Activated T-cell treated with anti-CD3 and anti-CD28 coated beads for 1 hour (primary cell): Measurements from ENCODE around the gene ARHGEF16.

Source experiments
- DNase-seq: peaks from one replicate; pipeline ENCODE4 v3.0.0-alpha.2; 2020; ENCODE audit warnings: low read depth

ARHGEF16 gene

DNA sequence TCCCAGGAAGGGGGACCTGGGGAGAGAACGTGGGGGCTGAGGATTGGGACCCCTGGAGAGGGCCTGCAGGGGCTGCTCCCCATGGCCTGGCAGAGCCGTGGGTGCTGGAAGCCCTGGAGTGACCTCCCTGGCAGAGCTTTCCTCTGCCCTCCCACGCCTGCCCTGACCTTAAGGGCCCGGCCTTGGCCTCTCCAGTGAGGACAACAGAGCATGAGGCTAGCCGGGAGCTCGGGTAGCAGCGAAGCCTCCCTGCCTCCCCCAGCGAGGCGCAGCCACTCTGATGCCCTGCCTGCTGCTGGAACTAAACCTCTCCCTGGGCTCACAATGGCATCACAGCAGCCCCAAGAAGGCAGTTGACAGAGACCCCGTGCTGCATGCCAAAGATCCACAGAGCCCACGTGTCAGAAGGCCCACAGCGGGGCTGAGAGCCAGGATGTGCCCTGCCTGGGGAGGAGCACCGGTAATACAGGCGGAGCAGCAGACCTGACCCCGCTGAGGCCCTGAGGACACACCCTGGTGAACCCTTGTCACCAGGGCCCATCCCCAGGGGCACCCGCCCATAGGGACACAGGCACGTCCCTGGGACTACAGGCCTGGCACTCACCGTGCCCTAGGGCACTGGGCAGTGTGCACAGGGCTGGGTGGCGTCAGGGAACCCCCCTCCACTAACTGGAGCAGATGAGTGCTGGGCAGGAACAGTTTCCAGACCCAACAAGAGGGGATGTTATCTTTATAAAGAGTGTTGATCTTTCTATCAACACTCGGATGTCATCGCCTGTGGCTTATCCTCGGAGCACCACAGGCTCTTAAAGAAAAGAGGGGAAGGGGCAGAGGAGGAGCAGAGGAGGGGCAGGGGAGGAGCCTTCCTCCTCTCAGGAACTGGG lies 48.4 kb downstream of the ARHGEF16 start:
- no peak for DNase-seq

DNA sequence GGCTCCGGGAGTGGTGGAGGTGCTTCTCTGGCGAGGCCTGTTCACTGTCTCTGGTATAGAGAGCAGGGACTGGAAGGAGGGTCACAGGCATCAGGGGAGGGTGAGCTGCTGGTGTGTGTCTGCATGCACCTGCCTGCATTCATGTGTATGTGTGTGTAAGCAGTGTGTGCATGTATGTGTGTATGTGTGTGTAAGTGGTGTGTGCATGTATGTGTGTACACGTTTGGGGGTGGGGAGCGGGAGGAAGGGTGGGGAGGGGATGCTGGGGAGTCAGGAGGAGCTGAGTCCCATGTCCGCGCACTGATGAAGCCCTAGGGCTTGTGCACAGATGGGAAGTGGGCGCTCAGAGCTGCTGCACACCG lies 49.0 kb downstream of the ARHGEF16 start:
- no peak for DNase-seq

DNA sequence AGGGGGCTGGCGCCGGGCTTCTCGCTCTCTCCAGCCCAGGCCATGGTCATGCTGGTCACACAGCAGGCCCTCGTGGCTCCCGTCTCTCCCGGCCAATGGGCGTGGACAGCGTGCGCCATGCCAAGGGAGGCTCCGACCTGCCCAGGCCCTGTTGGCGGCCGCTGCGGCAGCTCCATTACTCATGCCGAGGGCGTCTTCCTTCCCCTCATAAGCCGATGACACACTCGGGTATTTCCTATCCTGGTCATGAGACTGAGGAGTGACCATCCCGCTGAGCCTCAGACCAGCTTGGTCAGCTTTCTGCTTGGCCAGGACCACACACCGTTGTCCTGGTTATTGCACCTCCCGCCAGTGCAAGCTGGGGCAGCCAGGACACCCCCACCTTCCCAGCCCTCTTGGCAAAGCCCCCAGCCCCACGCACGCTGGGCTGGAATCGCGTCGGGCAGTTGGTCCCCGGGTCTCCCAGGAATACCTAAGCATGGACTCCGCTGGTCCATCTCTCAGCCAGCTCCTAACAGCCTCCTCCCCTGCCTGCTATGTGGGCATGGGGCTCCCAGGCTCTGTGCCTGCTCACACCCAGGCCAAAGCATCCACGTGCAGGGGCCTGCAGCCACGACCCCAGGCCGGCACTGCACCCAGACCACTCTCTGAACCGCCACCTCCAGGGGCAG lies 49.8 kb downstream of the ARHGEF16 start:
- DNase-seq = no peak

DNA sequence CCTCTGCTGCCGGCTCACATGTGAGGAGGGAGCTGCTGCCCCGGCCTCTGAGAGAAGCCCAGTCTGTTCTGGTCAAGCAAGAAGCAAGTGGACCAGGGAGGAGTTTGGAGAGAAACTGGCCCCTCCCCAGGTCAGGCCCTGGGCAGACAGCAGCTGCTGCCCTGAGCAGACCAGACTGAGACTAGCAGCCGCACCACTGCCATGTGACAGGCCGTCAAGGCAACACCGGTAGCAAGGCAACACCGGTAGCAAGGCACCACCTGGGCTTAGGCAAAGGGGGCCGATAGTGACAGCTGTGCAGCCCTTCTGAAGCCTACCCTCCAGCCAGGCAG lies 50.3 kb downstream of the ARHGEF16 start:
- no peak for DNase-seq

DNA sequence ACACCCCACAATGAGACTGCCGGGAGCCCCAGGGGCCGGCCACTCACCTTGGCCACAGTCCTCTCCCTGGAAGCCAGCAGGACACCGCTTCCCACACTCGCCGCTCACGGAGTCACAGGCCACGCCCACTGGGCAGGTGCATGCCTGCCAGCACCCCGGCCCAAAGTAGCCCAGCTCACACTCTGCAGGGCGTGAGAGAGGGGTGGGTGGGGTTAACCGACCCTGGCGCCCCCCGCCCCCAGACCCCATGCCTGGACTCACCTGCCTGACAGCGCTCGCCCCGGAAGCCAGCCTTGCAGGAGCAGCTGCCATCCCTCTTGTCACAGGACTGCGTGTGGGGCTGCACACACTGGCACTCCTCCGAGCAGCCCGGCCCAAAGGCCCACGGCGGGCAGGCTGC lies 50.7 kb downstream of the ARHGEF16 start:
- no peak for DNase-seq

DNA sequence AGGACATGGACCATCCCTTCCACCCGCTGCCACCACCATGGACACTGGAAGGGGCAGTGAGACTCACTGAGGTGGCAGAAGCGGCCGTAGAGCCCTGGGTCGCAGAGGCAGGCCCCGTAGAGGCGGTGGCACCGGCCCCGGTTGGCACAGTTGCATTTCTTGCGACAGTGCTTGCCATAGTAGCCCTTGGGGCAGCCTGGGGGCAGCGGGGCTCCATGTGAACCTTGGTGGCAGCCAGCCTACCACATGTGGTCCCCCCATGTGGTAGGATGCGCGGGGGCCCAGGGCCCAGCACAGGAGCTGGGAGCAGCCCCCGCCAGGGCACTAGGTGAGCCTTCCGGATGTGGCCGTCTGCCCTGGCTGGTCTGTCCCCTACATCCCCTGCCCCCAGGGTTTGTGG lies 51.6 kb downstream of the ARHGEF16 start:
- no peak for DNase-seq

DNA sequence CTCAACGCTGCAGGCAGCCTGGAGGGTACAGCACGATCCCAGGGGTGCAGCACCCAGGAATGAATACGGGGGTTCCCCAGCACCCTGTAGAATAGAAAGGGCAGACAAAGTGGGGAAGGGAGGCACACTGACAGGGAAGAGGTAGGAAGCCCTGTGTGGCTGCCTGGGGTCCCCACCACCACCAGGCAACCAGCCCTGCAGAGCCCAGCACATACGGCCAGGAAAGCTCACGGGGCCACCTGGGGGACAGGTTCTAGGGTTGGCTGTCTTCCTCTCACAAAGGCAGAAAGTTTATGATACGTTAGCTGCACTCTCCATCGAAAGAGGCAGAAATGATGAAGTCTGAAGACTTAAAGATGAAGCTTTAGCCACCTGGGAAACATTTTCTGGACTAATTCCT lies 52.5 kb downstream of the ARHGEF16 start:
- DNase-seq = no peak

DNA sequence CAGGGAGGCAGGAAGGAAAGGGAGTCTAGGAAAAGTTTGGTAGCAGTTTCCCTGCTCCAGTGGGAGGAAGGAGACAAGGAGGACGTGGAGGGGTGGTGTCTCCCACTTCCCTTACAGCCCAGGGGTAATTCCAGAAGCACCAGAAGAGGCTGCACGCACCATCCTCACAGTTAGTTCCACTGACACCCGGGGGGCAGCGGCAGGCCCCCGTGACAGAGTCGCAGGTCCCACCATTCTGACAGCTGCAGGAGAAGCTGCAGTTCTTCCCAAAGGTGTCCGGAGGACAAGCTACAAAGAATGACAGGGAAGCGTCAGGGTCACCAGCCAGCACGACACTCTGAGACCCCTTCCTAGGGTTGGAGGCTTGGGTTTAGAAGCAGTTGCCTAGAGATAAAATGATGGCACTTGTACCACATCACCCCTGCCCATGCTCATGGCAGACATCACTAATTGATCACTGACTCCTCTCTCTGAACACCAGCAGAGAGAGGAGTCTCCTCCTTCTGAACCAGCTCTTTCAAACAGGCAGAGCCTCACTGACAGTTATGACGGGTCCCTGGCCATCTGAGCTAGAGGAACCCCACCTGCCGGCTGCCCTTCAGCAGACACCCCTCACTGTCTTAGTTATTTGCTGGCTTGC lies 53.3 kb downstream of the ARHGEF16 start:
- DNase-seq = no peak

DNA sequence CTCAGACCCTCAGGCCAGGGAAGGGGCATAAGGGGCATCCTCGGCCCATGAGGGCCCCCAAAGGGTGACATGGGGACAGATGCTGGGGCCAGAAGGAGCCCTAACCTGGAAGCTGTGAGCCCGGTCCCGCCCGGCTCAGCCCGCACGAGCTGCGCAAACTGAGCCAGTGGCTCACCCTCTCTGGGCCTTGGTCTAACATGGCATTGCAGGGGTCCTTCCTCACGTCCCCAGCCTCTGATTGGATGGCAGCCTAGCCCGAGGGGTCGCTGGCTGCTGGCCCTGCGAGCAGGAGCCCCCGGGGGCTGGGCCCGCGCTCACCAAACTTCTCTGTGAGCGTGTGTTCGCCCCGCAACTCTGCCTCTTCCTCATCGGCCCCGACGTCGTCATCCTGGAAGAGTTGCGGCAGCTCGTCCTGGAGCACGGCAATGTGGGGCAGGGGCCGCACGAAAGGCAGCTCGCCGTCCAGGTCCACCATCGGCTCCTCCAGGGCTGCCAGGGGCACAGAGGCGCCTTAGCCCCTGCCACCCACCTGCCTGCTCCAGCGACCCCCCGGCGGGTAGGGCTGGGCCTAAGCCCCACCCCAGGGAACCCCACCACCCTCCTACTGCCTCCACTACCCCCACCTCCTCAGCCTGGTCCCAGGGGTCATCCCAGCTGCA lies 54.4 kb downstream of the ARHGEF16 start:
- no peak for DNase-seq

DNA sequence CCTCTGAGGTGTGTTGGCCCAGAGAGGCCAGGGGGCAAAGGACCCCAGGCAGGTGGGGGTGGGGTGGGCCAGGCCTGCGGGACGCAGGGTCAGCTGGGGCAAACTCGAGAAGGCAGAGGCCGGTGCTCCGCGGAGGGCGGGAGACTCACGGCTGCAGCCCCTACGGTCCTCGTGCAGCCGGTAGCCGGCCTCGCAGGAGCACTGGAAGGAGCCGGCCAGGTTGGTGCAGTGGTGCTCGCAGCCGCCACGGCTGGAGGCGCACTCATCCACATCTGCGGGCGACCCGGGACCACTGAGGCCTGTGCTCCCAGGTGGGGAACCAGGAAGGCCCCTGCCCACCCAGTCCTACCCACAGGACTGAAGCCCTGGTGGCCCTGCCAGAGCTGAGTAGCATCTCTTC lies 55.3 kb downstream of the ARHGEF16 start:
- DNase-seq = no peak

DNA sequence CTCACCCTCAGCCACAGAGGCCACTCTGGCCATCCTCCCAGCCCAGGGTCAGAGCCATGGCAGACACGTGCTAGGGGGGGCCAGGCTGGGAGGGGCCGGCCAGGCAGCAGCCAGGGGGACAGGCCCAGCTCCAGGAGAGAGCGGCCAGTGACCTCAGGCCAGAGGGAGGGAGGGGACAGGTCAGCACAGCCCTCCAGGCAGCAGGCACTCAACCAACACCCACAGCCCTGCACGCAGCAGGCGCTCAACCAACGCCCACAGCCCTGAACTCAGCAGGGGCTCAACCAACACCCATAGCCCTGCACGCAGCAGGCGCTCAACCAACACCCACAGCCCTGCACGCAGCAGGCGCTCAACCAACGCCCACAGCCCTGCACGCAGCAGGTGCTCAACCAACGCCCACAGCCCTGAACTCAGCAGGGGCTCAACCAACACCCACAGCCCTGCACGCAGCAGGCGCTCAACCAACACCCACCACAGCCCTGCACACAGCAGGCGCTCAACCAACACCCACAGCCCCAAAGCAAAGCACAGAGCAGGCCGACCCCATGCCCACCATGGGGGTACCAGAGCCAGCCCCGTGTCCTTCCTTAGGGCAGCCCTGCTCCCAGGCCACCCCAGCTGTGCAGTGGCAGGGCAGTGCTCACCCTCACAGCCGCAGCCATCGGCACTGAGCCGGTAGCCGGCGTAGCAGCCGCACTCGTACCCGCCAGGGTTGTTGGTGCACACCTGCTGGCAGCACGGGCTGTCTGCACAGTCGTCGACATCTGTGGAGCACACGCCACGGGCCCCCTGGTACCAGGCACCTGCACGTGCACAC lies 55.9 kb downstream of the ARHGEF16 start:
- DNase-seq = no peak

DNA sequence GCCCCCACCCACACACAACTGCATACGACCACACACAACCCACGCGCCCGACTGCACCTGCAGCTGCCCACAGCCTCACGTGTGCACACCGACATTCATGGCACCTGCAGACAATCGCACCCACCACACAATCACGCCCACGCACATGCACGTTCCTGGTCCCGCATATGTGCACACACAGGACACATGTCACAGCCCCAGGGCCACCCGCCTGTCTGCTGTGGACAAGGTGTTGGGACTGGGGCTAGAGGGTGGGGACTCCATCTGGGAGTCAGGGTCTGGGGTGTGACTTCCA lies 56.4 kb downstream of the ARHGEF16 start:
- no peak for DNase-seq

DNA sequence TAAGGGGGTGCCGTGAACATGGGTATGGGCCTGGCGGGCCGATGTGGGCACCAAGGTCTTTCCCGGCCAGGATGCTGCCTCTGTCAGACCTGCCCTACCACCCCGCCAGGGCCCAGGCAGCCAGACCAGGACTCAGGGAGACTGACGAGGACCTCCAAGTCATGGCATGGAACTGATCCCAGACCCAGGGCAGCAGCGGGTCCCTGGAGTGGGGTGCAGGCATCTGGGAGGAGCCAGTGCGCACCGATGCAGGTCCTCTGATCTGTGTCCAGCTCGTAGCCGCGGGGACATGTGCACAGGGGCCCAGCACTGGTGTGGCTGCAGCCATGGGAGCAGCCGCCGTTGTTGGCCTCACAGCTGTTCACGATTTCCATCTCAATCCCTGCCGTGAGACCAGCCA lies 56.8 kb downstream of the ARHGEF16 start:
- DNase-seq = no peak

DNA sequence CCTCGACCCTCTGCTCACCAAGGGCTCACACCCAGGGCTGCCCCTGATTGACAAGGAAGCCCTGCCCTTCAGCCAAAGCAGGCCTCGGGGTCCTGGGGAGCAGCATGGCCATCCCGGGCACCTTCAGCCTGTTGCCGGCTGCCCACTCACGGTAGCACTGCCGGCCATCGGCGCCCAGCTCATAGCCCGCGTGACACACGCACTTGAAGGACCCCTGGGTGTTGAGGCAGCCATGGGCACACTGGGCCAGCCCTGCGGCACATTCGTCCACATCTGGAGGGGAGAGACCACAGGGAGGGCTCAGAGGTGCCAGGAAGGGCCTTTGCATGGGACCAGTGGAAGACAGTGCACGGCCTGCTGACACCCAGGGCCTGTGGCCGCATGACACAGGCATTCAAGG lies 57.4 kb downstream of the ARHGEF16 start:
- DNase-seq = no peak

DNA sequence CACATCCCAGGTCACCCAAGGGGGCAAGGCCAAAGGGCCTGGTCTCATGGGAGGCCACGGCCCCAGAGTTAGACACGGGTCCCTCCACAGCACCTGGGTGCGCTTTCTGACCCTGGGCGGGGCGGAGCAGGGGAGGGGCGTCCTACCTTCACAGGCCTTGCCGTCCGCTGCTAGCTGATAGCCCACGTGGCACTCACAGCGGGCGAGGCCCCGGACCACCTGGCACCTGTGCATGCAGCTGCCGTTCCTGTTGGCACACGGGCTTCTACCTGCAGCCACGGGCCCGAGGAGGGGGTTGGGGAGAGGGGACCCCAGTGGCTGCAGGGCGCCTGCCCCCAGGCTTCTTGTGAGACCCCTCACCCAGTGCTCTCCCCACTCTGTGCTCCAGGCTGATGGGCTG lies 59.9 kb downstream of the ARHGEF16 start:
- DNase-seq = no peak

DNA sequence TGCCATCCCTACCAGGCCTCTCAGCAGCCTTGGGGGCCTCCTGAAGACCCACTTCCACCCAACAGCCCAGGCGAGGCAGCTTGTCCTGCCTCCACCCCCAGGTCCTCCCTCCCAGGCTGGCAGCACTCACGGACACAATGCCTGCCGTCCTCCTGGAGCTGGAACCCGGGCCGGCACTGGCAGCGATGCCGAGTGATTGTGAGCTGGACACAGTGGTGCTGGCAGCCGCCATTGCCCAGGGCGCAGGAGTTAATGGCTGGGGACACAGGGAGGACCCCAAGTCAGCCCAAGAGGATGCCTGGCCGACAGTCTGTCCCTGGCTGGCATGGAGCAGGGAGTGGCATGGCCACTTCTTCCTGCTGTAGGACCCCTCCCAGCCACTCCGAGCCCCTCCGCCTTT lies 60.8 kb downstream of the ARHGEF16 start:
- DNase-seq = no peak

DNA sequence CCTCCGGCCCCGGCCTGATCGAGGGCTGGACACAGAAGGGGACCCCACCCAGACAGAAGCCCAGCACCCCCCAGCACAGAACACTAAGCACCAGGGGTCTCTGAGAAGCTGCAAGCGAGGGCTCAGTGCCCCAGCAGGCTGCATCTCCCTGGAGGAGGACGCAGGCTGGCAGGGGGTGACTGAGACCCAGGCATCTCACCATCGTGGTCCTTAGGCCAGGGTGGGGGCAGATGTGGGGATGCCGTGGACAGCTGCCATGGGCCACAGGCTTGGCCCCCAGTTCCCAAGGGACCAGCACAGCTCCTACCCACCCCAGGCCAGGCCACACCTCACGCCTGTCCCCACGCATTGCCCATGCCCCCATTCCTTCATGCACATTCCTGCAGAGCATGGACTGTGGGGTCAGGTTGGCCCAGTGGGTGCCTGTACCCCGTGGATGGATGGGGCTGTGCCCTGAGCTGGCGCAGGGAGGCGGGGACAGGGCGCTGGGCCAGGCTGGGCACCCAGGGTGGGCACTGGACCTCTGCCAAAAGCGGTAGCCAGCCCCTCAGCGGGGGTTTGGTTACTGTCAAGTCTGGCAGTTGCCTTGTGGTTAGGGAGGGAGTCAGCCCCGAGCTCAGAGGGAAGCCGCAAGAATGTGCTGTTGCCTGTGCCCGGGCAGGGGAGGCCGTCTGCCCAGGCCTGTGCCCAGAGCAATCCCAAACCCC lies 61.5 kb downstream of the ARHGEF16 start:
- DNase-seq = no peak

DNA sequence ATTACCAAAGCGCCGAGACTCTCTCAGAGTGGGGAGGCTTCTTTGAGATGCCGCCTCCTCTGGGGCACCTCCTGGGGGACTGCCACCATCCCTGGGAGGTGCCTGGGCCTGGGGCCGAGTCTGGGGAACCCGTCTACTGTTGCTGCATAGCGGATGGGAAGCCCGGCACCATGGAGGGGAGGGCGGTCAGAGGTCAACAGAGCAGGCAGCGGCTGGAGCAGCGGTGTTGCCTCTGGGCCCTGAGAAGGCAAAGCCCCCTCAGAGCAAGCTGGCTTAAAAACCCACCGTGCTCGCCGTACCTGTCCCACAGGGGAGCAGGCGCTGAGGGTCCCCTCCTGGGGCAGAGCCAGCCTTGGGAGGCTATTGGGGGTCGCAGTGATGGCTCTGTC lies 62.0 kb downstream of the ARHGEF16 start:
- no peak for DNase-seq

DNA sequence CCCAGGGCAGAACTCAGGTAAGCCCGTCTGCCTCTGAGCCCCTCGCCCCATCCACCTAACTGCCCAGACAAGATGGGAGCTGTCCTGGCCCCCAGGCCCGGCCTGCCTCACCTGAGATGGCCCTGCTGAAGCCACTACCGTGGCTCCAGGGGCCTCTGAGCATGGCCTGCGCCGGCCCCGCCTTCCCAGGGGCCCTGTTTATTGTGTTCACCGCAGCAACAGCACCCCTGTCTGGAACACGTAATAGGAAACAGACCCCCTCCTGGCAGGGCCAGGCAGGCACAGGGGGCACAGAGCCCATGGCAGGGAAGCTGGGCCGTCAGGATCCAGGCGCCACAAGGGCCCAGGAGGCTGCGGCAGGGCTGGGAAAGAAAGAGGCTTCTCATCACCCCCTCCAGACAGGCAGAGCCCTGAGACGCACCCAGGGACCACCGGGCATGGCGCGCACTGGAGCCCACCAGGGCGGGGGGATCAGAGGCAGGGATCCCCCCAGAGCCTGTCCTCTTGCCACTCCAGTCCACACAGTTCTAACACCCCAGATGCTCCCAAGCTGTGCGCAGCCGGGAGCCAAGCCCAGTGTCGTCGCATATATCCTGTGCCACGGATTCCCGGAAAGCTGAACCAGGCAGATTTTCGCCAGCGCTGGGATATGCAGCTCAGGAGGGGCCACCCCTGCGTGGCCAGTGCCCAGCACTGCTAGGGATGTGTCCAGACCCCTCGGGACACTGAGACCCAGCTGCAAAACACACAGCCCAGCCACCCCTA lies 62.6 kb downstream of the ARHGEF16 start:
- no peak for DNase-seq

DNA sequence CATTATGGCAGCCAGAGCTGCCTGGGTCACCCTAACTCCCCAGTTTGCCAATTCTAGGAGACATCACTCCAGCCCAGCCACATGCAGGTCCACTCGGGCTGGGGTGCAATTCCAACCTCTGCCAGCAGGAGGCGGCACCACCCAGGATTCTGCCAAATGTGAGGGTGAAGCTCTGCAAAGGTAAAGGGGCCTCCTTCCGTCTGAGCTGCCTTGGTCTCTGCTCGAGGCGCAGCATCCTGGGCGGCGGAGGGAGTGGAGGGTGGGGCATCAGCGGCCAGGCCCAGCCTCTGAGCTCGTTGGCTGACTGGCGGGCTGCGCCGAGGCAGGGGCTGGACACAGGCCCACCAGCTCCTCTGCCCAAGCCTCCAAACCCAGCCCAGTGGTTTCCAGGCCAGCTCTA lies 63.8 kb downstream of the ARHGEF16 start:
- peak; percentile 16 for DNase-seq

DNA sequence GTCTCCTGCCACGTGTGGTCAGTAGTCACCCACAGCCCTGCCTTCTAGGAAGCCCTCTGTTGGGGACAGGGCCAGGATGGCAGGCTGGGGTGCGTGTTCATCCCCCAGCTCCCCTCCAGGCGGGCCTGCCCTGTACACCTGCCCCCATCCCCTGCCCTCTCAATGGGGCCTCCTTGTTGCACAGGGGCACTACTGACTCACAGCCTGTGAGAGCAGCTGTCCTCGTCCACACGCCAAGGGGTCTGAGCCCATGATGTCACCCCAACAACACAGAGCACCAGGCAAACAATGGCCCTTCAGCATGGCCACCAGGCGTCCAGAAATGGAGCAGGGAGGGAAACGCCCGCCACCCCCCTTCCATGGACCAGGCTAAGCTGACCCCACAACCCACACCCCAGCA lies 64.3 kb downstream of the ARHGEF16 start:
- DNase-seq = no peak
